Activated CD4-positive, alpha-beta memory T cell treated with anti-CD3 and anti-CD28 coated beads for 36 hours (primary cell): ENCODE data around the gene KLK2. TPM values are rescaled to one million over a fixed set of nuclear protein-coding genes. Genes with fewer than 3 reads are reported as not detected.
"Not testable (repeated sequence)": the region's sequence is repeated elsewhere in the genome, so short reads cannot be mapped to it uniquely, and the experiment has no call there.

Experiments
- CTCF ChIA-PET: fragments of 350-600 bp; sonication (Branson Sonifier 250); formaldehyde crosslinking; loops from one replicate; lab custom pipeline; 2021; ENCODE audit warnings: antibody characterized with exemption, inconsistent platforms; lab: Charles Lee
- POLR2A ChIA-PET: fragments of 350-600 bp; sonication (Branson Sonifier 250); formaldehyde crosslinking; loops from one replicate; lab custom pipeline; 2021; ENCODE audit warnings: antibody characterized with exemption; lab: Charles Lee
- DNase-seq: peaks from one replicate; pipeline ENCODE4 v3.0.0-alpha.2; 2020
- H3K27ac Mint-ChIP-seq: one replicate; pipeline ENCODE4 v1.8.0; 2021; ENCODE audit warnings: mixed read lengths
- H3K27me3 Mint-ChIP-seq: one replicate; pipeline ENCODE4 v1.8.0; 2021; ENCODE audit warnings: mixed read lengths
- H3K36me3 Mint-ChIP-seq: one replicate; pipeline ENCODE4 v1.8.0; 2021; ENCODE audit warnings: mixed read lengths
- H3K4me1 Mint-ChIP-seq: one replicate; pipeline ENCODE4 v1.8.0; 2021; ENCODE audit warnings: low read depth, mixed read lengths
- H3K4me3 Mint-ChIP-seq: one replicate; pipeline ENCODE4 v1.8.0; 2021; ENCODE audit warnings: mild to moderate bottlenecking, mixed read lengths
- H3K9me3 Mint-ChIP-seq: one replicate; pipeline ENCODE4 v1.8.0; 2021; ENCODE audit warnings: mixed read lengths
- intact Hi-C: fragments of 100-400 bp; cut with micrococcal nuclease; formaldehyde crosslinking; loops from one replicate; pipeline ENCODE4 v1.15.1; 2023
- total RNA-seq, 2 experiments: library from RNA; stranded (reverse); gene quantifications; one replicate each; pipeline ENCODE4 v1.2.3, GENCODE V29; 2021

The KLK2 gene
- total RNA-seq, 2 experiments from 2014 or later: not detected

- intact Hi-C loops: no loop called here
- Mint-ChIP-seq H3K36me3 (no peaks in the 10 kb centered on the region), H3K9me3 (no peaks in the 10 kb centered on the region), H3K4me3 (no peak overlapping the region), H3K27ac (no peak overlapping the region), H3K4me1 (no peaks in the 10 kb centered on the region), H3K27me3 (peaks cover 30% of the 10 kb centered on the region)
- CTCF ChIA-PET: no interaction called here
- POLR2A ChIA-PET: no interaction called here
- no peak for DNase-seq
Observed at GRCh38 chr19:50880241-50880640, 7.0 kb downstream of the KLK2 start.

- intact Hi-C loops: no loop called here
- H3K9me3 Mint-ChIP-seq: no peaks in the 10 kb centered on the region
- no peak for DNase-seq
- H3K4me1 Mint-ChIP-seq: no peaks in the 10 kb centered on the region
- H3K27me3 Mint-ChIP-seq: peaks cover 35% of the 10 kb centered on the region
- ChIA-PET POLR2A (no interaction called here), CTCF (interaction anchor here (2.2 kb wide), 1 partner anchor 40 kb away, joined by 6 read pairs; no protein-coding TSS in a partner anchor)
- H3K36me3 Mint-ChIP-seq: no peaks in the 10 kb centered on the region
- no peak overlapping the region for H3K4me3 Mint-ChIP-seq
- H3K27ac Mint-ChIP-seq: no peak overlapping the region
Observed at GRCh38 chr19:50882188-50882587, 8.9 kb downstream of the KLK2 start.

GRCh38 chr19:50889638-50890037 is 16.4 kb downstream of the KLK2 start:
- no peak overlapping the region for H3K4me3 Mint-ChIP-seq

GRCh38 chr19:50890422-50891252 is 17.4 kb downstream of the KLK2 start:
- no peak overlapping the region for H3K27ac Mint-ChIP-seq
- ChIA-PET CTCF (no interaction called here), POLR2A (no interaction called here)
- H3K4me1 Mint-ChIP-seq: no peaks in the 10 kb centered on the region
- intact Hi-C loops: no loop called here
- H3K9me3 Mint-ChIP-seq: peaks cover 18% of the 10 kb centered on the region
- H3K36me3 Mint-ChIP-seq: peaks cover 3% of the 10 kb centered on the region
- H3K4me3 Mint-ChIP-seq: no peak overlapping the region
- peaks cover 20% of the 10 kb centered on the region for H3K27me3 Mint-ChIP-seq
- no peak for DNase-seq

More at GRCh38 chr19:50889638-50890037, 16.4 kb downstream of the KLK2 start:
- DNase-seq: no peak
- Mint-ChIP-seq H3K36me3 (peaks cover 1% of the 10 kb centered on the region), H3K4me1 (no peaks in the 10 kb centered on the region), H3K9me3 (peaks cover 9% of the 10 kb centered on the region), H3K27me3 (peaks cover 20% of the 10 kb centered on the region), H3K27ac (no peak overlapping the region)
- intact Hi-C loops: no loop called here
- CTCF ChIA-PET: interaction anchor here (1.6 kb wide), 1 partner anchor 32 kb away, joined by 5 read pairs; no protein-coding TSS in a partner anchor
- POLR2A ChIA-PET: no interaction called here

DNA sequence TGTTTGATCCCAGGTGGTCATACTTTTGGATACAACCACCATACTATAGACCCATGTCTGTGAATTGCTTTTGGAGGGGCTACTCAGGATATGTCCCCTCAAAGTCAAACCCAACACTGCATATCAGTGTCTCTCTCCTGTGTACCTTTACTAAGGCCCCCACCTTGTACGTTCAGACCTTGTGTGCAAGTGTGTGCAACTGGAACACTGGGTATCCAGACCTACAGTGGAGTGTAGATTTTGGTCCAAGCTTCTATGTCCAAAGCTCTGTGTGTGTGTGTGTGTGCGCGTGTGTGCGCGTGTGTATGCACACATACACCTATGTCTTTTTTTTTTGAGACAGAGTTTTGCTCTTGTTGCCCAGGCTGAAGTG is 18.0 kb downstream of the KLK2 start:
- Mint-ChIP-seq H3K4me3 (no peak overlapping the region), H3K27ac (no peak overlapping the region), H3K4me1 (no peaks in the 10 kb centered on the region), H3K9me3 (peaks cover 18% of the 10 kb centered on the region), H3K27me3 (peaks cover 19% of the 10 kb centered on the region), H3K36me3 (peaks cover 3% of the 10 kb centered on the region)
- DNase-seq: no peak
- intact Hi-C loops: no loop called here
- CTCF ChIA-PET: no interaction called here
- POLR2A ChIA-PET: no interaction called here

- H3K27me3 Mint-ChIP-seq: peaks cover 24% of the 10 kb centered on the region
- H3K9me3 Mint-ChIP-seq: peaks cover 18% of the 10 kb centered on the region
- H3K36me3 Mint-ChIP-seq: peaks cover 3% of the 10 kb centered on the region
- no peak for DNase-seq
- CTCF ChIA-PET: interaction anchor here (0.6 kb wide), 1 partner anchor 109 kb away, joined by 3 read pairs; no protein-coding TSS in a partner anchor
- no peak overlapping the region for H3K4me3 Mint-ChIP-seq
- POLR2A ChIA-PET: no interaction called here
- intact Hi-C loops: no loop called here
- H3K4me1 Mint-ChIP-seq: no peaks in the 10 kb centered on the region
- H3K27ac Mint-ChIP-seq: no peak overlapping the region
Observed at GRCh38 chr19:50893047-50893736, 20.0 kb downstream of the KLK2 start.

DNA sequence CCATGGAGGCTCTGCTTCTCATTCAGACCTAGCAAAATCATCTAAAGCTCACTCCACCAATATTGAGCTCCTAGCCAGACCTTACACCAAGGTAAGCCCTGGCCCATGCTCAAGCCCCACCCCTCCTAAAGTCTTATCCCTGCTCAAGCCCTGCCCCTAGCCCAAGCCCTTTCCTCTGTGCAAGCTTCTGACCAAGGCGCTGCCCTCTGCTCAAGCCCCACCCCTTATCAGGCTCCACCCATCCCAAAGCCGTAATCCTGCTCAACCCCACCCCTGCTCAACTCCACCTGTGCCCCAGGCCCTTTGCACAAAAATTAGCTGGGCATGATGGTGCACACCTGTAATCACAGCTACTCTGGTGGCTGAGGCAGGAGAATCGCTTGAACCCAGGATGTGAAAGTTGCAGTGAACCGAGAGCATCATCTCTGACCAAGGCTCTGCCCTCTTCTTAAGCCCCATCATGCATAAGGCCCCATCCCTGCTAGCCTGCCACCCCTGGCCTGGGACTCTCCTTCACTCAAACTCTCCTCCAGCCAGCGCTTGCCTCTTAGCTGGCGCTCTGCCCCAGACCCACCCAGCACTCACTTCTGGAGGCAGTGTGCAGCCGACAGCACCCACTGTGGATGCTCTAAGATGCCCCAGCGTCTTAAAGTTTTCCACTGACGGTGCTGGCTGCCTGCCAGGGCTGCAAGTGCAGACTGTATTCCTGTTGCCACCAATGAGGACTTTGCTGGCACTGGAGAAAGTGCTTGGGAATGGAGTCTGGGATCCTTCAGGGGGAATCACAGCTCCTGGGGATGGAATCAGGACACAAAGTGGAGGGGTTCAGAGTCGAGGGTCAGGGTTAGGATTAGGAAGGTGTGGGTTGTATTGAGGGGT is 21.5 kb downstream of the KLK2 start:
- intact Hi-C loops: no loop called here
- ChIA-PET CTCF (no interaction called here), POLR2A (no interaction called here)
- Mint-ChIP-seq H3K9me3 (peaks cover 18% of the 10 kb centered on the region), H3K27me3 (peaks cover 21% of the 10 kb centered on the region), H3K27ac (no peak overlapping the region), H3K4me1 (no peaks in the 10 kb centered on the region), H3K36me3 (peaks cover 3% of the 10 kb centered on the region), H3K4me3 (no peak overlapping the region)
- no peak for DNase-seq

DNA sequence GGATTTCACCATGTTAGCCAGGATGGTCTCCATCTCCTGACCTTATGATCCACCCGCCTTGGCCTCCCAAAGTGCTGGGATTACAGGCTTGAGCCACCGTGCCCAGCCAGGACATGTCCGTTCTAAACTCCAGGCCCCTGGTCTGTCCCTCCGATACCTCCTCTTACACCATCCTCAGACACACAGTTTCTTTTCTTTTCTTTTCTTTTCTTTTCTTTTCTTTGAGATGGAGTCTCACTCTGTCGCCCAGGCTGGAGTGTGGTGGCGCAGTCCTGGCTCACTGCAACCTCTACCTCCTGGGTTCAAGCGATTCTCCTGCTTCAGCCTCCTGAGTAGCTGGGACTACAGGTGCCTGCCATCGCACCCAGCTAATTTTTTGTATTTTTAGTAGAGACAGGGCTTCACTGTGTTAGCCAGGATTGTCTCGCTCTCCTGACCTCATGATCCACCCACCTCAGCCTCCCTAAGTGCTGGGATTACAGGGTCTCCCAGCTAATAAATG is 22.9 kb downstream of the KLK2 start:
- H3K9me3 Mint-ChIP-seq: peaks cover 18% of the 10 kb centered on the region
- intact Hi-C loops, DNase-seq, POLR2A ChIA-PET, H3K36me3 Mint-ChIP-seq, H3K4me3 Mint-ChIP-seq, H3K4me1 Mint-ChIP-seq, H3K27ac Mint-ChIP-seq: not testable (repeated sequence)
- peaks cover 21% of the 10 kb centered on the region for H3K27me3 Mint-ChIP-seq
- CTCF ChIA-PET: interaction anchor here (0.6 kb wide), 1 partner anchor 201 kb away, joined by 3 read pairs; no protein-coding TSS in a partner anchor

DNA sequence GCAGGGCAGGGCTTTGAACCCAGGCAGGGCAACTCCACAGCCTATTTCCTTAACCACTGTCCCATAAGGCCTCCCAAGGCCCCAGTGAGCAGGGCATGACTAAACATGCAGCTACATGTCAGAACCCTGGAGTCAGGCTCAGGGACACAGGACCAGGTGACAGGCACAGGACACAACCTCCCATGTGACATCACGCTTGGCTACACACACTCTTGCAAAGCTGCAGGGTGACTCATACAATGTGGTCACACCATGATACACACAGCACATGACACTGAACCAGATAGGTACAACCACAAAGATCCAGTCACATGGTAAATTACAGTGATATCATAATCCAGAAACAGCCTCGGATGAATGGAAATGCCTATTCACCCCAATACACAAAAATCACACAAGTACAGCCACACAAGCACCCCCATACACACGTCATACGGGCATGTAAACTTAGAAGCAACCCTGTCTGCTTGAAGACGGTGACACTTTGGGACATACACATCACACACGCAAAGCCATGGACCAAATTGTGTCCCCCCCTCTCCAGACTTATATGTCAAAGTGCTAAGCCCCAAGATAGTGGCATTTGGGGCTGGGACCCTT is 23.5 kb downstream of the KLK2 start:
- DNase-seq: peak; percentile 46
- Mint-ChIP-seq H3K4me1 (no peaks in the 10 kb centered on the region), H3K27ac (no peak overlapping the region), H3K4me3 (no peak overlapping the region), H3K36me3 (peaks cover 3% of the 10 kb centered on the region), H3K27me3 (peaks cover 21% of the 10 kb centered on the region), H3K9me3 (peaks cover 18% of the 10 kb centered on the region)
- CTCF ChIA-PET: interaction anchor here (0.6 kb wide), 1 partner anchor 200 kb away, joined by 3 read pairs; no protein-coding TSS in a partner anchor
- POLR2A ChIA-PET: no interaction called here
- intact Hi-C loops: no loop called here

DNA sequence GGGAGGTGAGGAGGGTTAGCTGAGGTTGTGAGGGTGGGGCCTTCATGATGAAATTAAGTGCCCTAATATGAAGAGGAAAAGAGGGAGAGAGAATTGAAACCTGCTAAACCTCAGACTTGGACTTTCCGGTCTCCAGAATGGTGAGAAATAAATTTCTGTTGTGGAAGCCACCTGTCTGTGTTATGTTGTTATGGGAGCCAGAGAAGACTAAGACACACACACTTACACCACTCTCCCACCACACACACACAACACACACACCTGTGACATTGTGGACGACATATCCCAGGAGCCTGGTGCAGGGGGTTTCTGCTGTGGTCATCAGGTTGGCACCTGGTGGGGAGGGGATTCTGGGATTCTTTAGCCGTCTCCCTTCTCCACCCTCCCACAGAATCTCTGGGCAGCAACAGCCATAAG is 24.0 kb downstream of the KLK2 start:
- Mint-ChIP-seq H3K36me3 (peaks cover 3% of the 10 kb centered on the region), H3K4me3 (no peak overlapping the region), H3K4me1 (no peaks in the 10 kb centered on the region), H3K9me3 (peaks cover 18% of the 10 kb centered on the region), H3K27me3 (peaks cover 20% of the 10 kb centered on the region), H3K27ac (no peak overlapping the region)
- POLR2A ChIA-PET: no interaction called here
- intact Hi-C loops: no loop called here
- CTCF ChIA-PET: interaction anchor here (2.3 kb wide), 1 partner anchor 25 kb away, joined by 7 read pairs; no protein-coding TSS in a partner anchor
- no peak for DNase-seq

DNA sequence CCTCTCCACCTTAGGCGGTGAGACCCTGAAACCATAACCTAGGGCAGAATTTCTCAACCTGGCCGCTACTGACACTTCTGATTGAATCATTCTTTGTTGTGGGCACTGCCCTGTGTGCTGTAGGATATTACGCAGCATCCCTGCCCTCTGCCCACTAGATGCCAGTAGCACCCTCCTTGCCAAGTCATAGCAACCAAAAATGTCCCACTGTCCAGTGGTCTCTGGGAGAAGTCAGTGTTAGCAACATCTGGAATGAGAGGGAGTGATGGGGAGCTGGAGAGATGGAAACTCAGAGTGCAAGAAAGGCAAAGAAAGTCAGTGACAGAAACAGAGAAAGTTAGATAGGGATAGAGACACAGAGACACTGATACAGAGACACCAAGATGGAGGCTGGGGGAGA is 24.4 kb downstream of the KLK2 start:
- H3K9me3 Mint-ChIP-seq: peaks cover 18% of the 10 kb centered on the region
- intact Hi-C loops: no loop called here
- no peak overlapping the region for H3K27ac Mint-ChIP-seq
- no peak for DNase-seq
- no peaks in the 10 kb centered on the region for H3K4me1 Mint-ChIP-seq
- H3K27me3 Mint-ChIP-seq: peaks cover 23% of the 10 kb centered on the region
- no peak overlapping the region for H3K4me3 Mint-ChIP-seq
- CTCF ChIA-PET: interaction anchor here (2.3 kb wide), 1 partner anchor 24 kb away, joined by 7 read pairs; no protein-coding TSS in a partner anchor
- peaks cover 3% of the 10 kb centered on the region for H3K36me3 Mint-ChIP-seq
- POLR2A ChIA-PET: no interaction called here
